Measurements from ENCODE around the gene DCP1A. TPM values are rescaled to one million over a fixed set of nuclear protein-coding genes. Genes with fewer than 3 reads are reported as not detected.

The DCP1A gene
- total RNA-seq, 1 donor from 2014 or later, result 33.8 TPM

GRCh38 chr3:53243785-53244184 lies 103.6 kb downstream of the DCP1A start:
- H3K27me3 Mint-ChIP-seq (ENCODE audit: unreplicated experiment), result peaks cover 2% of the 10 kb centered on the region
- no peak for DNase-seq (ENCODE audit: low spot score)
- no peak overlapping the region for H3K4me3 Mint-ChIP-seq (ENCODE audit: unreplicated experiment)
- H3K27ac Mint-ChIP-seq (ENCODE audit: unreplicated experiment), result no peak overlapping the region
- H3K9me3 Mint-ChIP-seq (ENCODE audit: unreplicated experiment), result no peaks in the 10 kb centered on the region
- H3K4me1 Mint-ChIP-seq (ENCODE audit: unreplicated experiment), result peaks cover 44% of the 10 kb centered on the region
- peaks cover 11% of the 10 kb centered on the region for H3K36me3 Mint-ChIP-seq (ENCODE audit: low read depth, unreplicated experiment)
- TF ChIP-seq, protein P1, sequence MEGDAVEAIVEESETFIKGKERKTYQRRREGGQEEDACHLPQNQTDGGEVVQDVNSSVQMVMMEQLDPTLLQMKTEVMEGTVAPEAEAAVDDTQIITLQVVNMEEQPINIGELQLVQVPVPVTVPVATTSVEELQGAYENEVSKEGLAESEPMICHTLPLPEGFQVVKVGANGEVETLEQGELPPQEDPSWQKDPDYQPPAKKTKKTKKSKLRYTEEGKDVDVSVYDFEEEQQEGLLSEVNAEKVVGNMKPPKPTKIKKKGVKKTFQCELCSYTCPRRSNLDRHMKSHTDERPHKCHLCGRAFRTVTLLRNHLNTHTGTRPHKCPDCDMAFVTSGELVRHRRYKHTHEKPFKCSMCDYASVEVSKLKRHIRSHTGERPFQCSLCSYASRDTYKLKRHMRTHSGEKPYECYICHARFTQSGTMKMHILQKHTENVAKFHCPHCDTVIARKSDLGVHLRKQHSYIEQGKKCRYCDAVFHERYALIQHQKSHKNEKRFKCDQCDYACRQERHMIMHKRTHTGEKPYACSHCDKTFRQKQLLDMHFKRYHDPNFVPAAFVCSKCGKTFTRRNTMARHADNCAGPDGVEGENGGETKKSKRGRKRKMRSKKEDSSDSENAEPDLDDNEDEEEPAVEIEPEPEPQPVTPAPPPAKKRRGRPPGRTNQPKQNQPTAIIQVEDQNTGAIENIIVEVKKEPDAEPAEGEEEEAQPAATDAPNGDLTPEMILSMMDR (IDR thresholded peaks at IDR 0.05; ENCODE audit: unreplicated experiment), result no peak

DNA sequence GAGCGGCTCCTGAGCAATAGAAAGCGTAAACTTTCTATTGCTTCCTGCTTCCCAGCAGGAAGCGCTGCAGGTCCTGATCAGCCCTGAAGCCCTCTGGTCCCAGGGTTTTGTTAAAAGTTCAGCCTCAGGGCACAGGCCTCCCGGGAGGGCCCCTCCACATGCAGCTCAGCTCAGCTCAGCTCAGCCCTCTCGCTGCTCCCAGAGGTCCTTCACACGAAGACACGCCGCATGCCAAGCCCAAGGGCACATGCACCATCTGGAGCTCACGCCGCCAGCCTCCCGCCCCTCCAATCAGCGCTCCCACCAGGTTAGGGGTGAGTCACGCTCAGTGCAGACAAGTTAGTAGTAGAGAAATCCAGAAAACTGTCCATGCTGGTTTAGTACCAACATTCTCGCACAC lies 104.2 kb downstream of the DCP1A start:
- peaks cover 2% of the 10 kb centered on the region for H3K27me3 Mint-ChIP-seq (ENCODE audit: unreplicated experiment)
- peak; percentile 21 for DNase-seq (ENCODE audit: low spot score)
- no peak overlapping the region for H3K4me3 Mint-ChIP-seq (ENCODE audit: unreplicated experiment)
- TF ChIP-seq, protein P1 (IDR thresholded peaks at IDR 0.05; ENCODE audit: unreplicated experiment), result no peak
- peaks cover 38% of the 10 kb centered on the region for H3K4me1 Mint-ChIP-seq (ENCODE audit: unreplicated experiment)
- no peaks in the 10 kb centered on the region for H3K9me3 Mint-ChIP-seq (ENCODE audit: unreplicated experiment)
- H3K27ac Mint-ChIP-seq (ENCODE audit: unreplicated experiment), result no peak overlapping the region
- peaks cover 8% of the 10 kb centered on the region for H3K36me3 Mint-ChIP-seq (ENCODE audit: low read depth, unreplicated experiment)

DNA sequence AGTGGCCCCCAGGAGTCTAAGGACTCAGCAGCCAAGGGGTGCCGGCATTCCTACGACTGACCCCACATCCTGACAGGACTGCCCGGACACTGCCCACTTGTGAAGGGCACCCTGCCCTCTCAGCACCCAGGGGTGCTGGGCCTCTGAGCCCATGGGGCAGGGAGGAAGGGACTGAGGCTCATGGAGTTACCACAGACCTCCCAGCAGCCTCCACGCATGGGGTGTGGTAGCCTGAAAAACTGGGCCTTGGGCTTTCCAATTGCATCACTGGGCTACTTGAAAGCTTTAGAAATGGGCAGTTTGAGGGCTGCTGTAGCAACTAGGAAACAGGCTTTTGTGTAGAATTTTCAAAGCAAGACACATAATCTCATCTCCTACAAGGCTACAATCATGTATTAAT lies 104.7 kb downstream of the DCP1A start:
- Mint-ChIP-seq H3K4me1 (ENCODE audit: unreplicated experiment) (peaks cover 33% of the 10 kb centered on the region), H3K9me3 (ENCODE audit: unreplicated experiment) (no peaks in the 10 kb centered on the region), H3K4me3 (ENCODE audit: unreplicated experiment) (no peak overlapping the region), H3K27ac (ENCODE audit: unreplicated experiment) (no peak overlapping the region), H3K36me3 (ENCODE audit: low read depth, unreplicated experiment) (peaks cover 8% of the 10 kb centered on the region), H3K27me3 (ENCODE audit: unreplicated experiment) (peaks cover 2% of the 10 kb centered on the region)
- DNase-seq (ENCODE audit: low spot score), result no peak
- TF ChIP-seq, protein P1 (IDR thresholded peaks at IDR 0.05; ENCODE audit: unreplicated experiment), result no peak

DNA sequence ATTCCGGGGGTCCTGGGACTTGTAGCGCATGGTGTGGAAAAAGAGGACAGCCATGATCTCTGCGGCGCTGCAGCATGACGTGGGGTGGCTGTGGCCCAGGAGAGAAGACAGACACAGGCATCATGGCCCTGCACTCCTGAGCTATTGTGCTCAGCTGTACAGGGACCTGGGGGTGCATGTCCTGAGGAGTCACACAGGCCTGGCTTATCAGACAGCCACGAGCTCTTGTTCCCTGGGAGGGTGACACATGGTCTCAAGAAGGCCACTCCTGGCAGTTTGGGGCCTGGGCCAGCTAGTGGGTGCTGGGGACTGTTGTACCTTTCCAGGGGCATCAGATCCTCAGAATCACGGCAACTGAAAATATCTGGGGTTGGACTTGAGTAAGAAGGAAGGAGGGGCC lies 105.2 kb downstream of the DCP1A start:
- Mint-ChIP-seq H3K4me3 (ENCODE audit: unreplicated experiment) (no peak overlapping the region), H3K27ac (ENCODE audit: unreplicated experiment) (no peak overlapping the region), H3K4me1 (ENCODE audit: unreplicated experiment) (peaks cover 32% of the 10 kb centered on the region), H3K9me3 (ENCODE audit: unreplicated experiment) (no peaks in the 10 kb centered on the region), H3K36me3 (ENCODE audit: low read depth, unreplicated experiment) (peaks cover 11% of the 10 kb centered on the region), H3K27me3 (ENCODE audit: unreplicated experiment) (peaks cover 2% of the 10 kb centered on the region)
- TF ChIP-seq, protein P1 (IDR thresholded peaks at IDR 0.05; ENCODE audit: unreplicated experiment), result no peak
- no peak for DNase-seq (ENCODE audit: low spot score)

GRCh38 chr3:53240989-53241972 lies 106.1 kb downstream of the DCP1A start:
- Mint-ChIP-seq H3K9me3 (ENCODE audit: unreplicated experiment) (no peaks in the 10 kb centered on the region), H3K36me3 (ENCODE audit: low read depth, unreplicated experiment) (peaks cover 16% of the 10 kb centered on the region), H3K4me3 (ENCODE audit: unreplicated experiment) (no peak overlapping the region), H3K4me1 (ENCODE audit: unreplicated experiment) (peaks cover 27% of the 10 kb centered on the region), H3K27ac (ENCODE audit: unreplicated experiment) (no peak overlapping the region), H3K27me3 (ENCODE audit: unreplicated experiment) (peaks cover 2% of the 10 kb centered on the region)
- TF ChIP-seq, protein P1 (IDR thresholded peaks at IDR 0.05; ENCODE audit: unreplicated experiment), result no peak
- DNase-seq (ENCODE audit: low spot score), result no peak

Data from endothelial cell (in vitro differentiated cells).